Muscle of back (tissue), 13 donors: ENCODE results near the gene GOLGA8R. TPM values are rescaled to one million over a fixed set of nuclear protein-coding genes. Genes with fewer than 3 reads are reported as not detected.
A peak's percentile ranks its signal among the peaks of the same experiment; 100 is the strongest.
"Not testable (repeated sequence)": the region's sequence is repeated elsewhere in the genome, so short reads cannot be mapped to it uniquely, and the experiment has no call there.

Source experiments
- DNase-seq, 3 donors: peaks; one replicate each; pipeline versions ENCODE4 v3.0.0 to v3.0.0-alpha.2; 2013
- long read RNA-seq, 9 donors: transcript quantifications; one replicate each; lab custom pipeline, GENCODE V29; 2026
- polyA plus RNA-seq, 10 donors: library from polyadenylated mRNA; unstranded; fragments of 120-200 nt; gene quantifications; one replicate each; pipeline ENCODE4 v1.2.1, GENCODE V29; 2013; ENCODE audit not compliant: insufficient read length in 10 of 10

The GOLGA8R gene, protein sequence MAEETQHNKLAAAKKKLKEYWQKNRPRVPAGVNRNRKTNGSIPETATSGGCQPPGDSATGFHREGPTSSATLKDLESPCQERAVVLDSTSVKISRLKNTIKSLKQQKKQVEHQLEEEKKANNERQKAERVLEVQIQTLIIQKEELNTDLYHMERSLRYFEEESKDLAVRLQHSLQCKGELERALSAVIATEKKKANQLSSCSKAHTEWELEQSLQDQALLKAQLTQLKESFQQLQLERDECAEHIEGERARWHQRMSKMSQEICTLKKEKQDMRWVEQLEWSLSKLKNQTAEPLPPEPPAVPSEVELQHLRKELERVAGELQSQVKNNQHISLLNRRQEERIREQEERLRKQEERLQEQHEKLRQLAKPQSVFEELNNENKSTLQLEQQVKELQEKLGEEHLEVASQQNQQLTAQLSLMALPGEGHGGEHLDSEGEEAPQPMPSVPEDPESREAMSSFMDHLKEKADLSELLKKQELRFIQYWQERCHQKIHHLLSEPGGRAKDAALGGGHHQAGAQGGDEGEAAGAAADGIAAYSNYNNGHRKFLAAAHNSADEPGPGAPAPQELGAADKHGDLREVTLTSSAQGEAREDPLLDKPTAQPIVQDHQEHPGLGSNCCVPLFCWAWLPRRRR
- 1 to 10 TPM; 1.7 to 9.0 (median 3.8) TPM for polyA plus RNA-seq
- long read RNA-seq, donor 1 = 0 reads
- long read RNA-seq, donor 2 = 0 reads
- long read RNA-seq, donor 3 = 0 reads
- long read RNA-seq, donor 4 = 0 reads
- long read RNA-seq, donor 5 = 0 reads
- long read RNA-seq, donor 6 = 0 reads
- long read RNA-seq, donor 7, partial matches to known transcripts = 0 of 1 reads
- long read RNA-seq, donor 7, other reads (novel, unspliced or antisense) = 0 of 1 reads
- long read RNA-seq, donor 8, partial matches to known transcripts = 0 of 1 reads
- long read RNA-seq, donor 8, other reads (novel, unspliced or antisense) = 0 of 1 reads
- long read RNA-seq, donor 9 = 0 reads

DNA sequence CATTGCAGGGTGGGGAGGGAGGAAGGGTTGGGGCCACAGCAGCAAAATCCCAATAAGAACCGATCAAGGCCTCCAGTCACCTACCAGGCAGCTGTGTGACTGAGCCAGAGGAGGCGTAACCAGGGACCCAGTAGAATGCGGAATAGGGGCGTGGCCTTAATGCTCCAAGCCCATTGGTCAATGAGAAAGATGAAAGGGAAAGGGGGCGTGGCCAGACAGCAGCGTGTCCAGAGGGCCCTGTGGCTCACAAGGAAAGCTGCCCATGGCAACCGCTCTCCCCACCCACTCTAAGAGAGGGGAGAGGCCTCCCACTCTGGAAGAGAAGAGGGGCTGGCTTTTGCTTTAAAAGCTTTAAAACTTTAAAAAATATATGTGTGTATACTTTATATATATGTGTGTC lies at the start of gene GOLGA8R:
TSS of gene GOLGA8R (minus strand) at position 101 of the 400 bp plus-strand sequence. CDS start at position 3, 98 bp downstream.
- DNase-seq = not testable (repeated sequence)

DNA sequence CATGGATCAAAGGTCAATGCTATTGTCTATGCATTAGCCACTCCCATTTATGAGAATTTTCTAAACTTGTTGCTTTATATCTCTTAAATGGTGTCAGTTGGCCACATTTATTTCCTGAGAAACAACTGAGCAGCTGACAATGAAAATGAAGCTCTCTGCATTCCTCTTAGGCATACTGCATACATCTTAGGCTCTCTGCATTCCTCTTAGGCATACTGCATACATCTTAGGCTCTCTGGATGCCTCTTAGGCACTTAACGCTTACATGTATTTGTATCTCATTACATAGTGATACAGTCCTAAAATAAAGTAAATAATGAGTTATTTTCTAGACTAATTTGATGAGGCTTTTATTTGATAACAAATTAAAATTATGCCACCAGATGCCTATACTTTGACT lies 49.8 kb upstream of the GOLGA8R start:
- DNase-seq = not testable (repeated sequence)

DNA sequence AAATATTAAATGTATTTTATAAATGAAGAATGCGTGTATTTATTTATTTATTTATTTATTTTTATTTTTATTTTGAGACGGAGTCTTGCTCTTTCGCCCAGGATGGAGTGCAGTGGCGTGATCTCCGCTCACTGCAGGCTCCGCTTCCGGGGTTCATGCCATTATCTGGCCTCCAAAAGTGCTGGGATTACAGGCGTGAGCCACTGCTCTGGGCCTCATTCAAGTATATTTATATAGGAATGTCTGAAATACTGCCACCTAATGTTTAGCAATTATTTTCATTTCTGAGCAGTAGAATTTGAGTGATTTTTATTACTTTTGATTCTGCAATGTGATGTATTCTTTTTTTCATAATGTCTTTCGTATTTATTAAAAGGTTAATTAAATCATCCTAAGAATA lies 48.1 kb upstream of the GOLGA8R start:
- DNase-seq = not testable (repeated sequence)

DNA sequence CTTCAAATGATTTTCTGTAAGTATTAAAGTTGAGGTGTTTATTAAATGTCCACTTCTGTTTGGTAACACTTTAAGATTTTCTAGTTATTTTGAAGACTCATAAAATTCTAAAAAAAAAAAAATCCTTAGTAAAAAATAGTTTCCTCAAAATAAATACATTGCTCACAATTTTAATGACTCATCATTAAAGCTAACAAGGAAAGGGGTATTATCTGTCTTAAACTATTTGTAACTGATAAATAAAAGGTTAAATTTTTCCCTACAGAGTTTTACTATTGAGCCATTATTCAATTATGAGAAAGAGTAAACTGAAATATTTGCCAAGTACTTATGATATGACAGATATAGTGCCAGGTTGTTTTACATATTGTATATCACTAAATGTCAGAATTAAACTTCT lies 38.6 kb upstream of the GOLGA8R start:
- DNase-seq = not testable (repeated sequence)

DNA sequence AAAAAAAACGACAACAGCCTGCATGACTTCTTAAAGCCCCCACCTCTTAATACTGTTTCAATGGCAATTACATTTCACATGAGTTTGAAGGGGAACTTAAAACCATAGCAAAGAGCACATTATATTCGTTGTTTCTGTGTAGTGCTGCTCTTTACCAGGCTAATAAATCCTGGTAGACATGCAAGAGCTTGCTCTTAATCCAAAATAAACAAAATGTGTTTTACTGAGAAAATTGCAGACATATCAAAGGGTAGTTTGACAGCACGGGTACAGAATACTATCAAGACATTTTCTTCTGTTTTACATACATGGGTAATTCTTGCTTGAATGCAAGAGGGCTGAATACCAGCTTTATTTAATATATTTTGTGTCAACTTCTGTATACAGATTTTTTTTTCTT lies 24.3 kb upstream of the GOLGA8R start:
- DNase-seq = not testable (repeated sequence)

DNA sequence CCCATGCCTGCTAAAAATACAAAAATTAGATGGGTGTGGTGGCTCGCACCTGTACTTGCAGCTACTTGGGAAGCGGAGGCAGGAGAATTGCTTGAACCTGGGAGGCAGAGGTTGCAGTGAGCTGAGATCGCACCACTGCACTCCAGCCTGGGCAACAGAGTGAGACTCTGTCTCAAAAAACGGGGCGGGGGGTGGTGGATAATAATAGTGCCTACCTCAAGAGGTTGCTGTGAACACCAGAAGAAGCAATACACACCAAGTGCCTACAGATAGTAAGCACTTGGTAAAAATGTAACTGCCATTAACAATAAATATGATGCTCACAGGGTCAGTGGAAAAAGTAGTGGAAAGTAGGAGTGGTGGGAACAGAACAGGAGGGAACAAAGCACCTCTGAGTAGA lies 21.8 kb upstream of the GOLGA8R start:
- DNase-seq = not testable (repeated sequence)

DNA sequence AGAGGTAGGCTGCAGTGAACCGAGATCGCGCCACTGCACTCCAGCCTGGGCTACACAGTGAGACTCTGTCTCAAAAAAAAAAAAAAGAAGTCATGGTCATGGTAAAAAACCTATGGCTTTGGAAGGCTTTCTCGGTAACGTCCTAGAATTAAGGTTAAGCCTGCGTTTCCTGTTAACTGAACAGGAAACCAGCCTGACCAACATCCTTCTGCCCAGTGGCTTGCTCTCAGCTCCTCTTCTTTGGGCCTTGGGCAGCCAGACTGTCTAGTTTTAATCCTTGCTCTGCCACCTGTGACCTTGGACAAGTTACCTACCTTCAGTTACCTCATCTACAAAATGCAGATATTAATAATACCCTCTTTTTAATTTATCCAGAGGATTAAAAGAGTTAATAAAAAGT lies 6.7 kb upstream of the GOLGA8R start:
- not testable (repeated sequence) for DNase-seq

DNA sequence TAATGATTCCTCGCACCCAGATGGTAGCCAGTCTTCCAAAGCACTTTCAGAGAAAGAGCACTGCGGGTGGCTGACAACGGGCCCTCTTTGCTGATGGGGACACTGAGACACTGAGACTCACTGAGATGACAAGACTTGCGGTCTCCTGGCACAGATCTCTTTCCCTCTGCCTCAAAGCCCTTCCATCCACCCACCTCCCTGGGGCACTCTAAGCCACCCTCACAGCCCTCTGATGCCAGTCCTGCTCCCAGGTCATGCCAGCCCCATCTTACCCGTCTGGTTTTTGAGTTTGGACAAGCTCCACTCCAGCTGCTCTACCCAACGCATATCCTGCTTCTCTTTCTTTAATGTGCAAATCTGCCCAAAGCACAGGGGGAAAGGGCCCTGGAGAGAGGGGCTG lies 6.4 kb downstream of the GOLGA8R start:
- not testable (repeated sequence) for DNase-seq

DNA sequence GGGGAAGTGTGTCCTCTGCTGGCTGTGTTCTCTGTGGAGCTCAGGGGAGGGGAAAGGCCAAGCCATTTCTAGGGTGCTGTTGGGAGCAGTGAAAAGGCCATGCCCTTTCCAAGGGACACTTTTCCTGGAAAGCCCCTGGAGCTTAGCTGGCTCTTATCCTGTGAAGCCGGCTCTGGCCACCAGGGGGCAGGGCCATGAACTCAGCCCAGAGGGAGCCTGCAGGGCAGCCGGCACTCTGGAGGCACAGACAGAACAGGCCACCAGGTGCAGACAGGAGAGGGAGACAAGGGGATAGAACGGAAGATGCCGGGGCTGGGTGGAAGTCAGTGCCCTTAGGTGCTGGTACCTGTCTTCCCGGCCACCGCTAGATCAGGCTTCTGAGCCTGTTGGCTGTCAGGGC lies 15.1 kb downstream of the GOLGA8R start:
- DNase-seq = not testable (repeated sequence)

DNA sequence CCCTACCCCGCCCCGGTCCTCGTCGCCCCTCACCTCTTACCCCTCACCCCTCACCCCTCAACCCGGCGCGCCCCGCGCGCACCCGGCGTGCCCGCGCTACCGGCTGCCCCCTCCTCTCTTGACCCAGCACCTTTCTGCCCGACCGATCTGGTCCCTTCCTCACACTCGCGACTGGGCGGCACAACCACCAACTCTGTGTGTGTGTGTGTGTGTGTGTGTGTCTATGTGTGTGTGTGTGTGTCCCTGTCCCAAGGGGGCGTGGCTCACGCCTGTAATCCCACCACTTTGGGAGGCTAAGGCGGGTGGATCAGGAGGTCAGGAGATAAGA lies 20.4 kb downstream of the GOLGA8R start:
- DNase-seq = not testable (repeated sequence)

DNA sequence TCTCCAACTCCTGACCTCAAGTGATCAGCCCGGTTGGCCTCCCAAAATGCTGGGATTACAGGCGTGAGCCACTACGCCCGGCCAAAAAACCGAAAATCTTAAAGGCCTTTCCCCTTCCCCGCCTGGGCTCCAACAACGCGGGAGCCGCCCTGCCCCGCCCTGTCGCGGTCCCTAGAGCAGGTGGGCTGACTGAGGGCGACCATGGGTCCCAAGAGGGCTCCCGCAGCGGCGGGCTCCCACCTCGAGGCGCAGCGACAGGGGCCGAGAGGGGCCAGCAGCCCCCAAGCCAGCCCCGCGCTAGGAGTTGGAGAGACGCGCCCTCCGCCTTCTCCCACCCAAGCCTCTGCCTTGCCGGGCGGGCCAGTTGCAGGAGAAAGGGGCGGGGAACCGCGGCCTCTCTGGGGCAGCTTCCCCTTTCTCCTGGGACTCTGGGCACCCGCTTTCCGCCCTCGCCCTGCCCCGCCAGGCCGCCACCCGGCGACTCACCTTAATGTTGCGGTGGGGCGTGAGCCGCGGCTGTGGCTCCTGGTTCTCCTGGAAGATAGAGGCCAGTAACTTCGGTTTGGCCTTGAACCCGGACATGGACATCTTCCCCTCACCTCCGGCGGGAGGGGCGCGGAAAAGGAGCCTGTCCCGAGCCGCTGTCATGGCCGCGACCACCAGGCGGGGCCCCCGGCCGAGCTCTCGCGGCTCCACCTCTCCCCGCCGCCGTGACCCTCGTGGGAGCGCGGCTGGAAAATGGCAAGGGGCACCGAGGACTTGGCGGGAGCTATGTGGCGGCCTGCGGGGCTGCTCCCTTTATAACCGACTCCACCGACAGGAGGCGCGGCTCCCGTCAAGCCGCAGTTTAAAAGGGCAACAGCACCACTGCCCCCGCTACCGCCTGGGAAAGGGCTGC lies 21.0 kb downstream of the GOLGA8R start, which contains the start of gene CHRFAM7A:
TSS of gene CHRFAM7A (minus strand) at position 775 of the 898 bp plus-strand sequence. CDS start 10,189 bp downstream, outside the sequence.
- not testable (repeated sequence) for DNase-seq

DNA sequence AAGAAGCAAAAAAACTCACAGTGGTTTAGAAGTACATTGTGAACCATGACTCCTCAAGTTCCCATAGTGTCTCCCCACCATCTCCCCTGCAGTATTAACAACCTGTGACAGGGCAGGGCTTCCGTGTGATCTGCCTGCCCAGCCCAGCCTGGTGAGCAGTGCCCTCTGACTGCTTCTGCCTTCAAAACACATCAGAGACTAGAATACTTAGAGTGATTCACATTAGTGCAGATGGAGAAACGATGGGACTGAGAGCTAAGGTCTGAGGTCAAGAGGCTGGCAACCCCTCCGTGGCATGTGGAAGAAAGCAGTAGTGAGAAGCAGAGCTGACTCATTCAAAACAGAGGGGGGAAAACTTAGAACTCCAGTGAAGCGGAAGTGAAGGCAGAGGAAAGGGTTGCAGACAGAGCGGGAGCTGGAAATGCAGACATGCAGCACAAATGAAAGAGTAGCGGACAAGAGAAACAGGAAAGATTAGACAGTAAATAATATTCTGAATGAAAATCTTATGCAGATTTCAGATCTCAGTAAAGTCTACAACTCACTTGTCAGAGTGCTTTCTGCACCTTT lies 27.7 kb downstream of the GOLGA8R start:
- not testable (repeated sequence) for DNase-seq

DNA sequence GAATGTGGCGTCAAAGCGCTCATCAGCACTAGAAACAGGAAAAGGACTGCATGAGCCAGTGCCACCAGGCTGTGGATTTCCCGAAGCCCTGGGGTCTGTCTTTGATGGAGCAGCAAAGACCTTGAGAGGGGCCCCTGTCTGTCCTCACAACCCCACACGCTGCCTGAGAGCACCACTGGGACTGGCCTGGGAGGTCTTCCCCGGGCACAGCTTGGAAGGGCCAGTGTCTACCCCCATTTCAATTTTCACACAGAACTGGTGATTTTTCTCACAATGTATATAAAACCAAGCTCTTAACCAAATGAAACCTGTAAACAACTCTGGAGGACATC lies 37.0 kb downstream of the GOLGA8R start:
- DNase-seq = not testable (repeated sequence)

DNA sequence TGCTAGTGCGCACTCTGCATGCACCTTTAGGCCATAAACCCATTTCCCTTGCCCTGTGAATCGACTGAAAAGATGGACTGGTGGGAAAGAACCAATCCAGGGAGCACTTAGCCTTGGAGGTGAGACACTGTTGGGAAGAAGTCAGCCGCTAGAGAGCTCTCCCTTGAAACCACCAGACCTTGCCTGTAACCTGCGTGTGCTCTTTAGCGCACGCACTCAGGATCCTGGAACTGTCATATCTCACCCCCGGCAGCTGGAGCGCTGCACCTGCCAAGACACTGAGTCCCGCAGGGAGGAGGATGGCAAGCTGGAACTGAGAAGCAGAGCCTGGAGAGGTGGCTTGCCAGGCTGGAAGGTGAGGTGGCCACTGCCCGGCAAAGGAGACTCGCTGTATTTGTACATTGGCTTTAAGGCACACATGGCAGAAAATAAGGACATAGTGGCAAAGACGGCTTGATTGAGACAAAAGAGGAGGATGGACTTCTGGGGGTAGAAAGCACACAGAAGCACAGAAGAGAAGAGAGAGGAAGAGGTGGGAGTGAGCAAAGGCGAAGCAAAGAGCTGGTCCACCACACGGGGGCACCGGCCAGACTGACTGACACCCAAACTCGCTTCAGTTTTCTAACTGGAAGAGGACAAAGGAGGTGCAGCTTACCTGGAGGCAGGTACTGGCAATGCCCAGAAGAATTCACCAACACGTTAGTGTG lies 37.5 kb downstream of the GOLGA8R start:
- not testable (repeated sequence) for DNase-seq

DNA sequence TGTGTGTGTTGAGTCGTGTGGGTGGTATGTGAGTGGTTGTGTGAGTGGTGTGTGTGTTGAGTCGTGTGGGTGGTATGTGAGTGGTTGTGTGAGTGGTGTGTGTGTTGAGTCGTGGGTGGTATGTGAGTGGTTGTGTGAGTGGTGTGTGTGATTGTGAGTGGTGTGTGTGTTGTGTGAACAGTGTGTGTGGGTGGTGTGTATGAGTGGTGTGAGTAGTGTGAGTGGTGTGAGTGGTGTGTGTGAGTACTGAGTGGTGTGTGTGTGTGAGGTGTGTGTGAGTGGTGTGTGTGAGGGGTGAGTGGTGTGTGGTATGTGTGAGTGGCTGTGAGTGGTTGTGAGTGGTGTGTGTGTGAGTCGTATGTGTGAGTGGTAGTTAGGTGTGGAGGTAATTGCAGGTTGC lies 38.2 kb downstream of the GOLGA8R start:
- peak in 1 of 3 donors; percentile 0 for DNase-seq

DNA sequence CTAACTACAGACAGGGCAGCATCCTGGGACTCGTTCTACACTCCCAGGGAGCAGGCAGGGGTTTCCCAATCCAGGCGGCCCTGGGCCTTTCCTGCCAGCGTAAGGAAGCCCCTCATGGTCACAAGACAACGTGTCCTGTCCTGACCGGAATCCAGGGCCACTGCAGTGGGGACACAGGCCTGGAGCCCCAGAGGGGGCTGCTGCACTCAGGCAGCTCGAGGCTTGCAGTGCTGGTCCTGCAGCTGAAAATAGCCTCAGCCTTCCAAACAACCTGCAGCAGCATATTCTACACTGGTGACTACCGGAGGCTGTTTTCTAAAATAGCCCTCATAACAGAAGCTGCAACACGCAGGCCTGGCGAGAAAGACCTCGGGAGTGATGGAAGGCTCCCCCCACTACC lies 39.2 kb downstream of the GOLGA8R start:
- not testable (repeated sequence) for DNase-seq

DNA sequence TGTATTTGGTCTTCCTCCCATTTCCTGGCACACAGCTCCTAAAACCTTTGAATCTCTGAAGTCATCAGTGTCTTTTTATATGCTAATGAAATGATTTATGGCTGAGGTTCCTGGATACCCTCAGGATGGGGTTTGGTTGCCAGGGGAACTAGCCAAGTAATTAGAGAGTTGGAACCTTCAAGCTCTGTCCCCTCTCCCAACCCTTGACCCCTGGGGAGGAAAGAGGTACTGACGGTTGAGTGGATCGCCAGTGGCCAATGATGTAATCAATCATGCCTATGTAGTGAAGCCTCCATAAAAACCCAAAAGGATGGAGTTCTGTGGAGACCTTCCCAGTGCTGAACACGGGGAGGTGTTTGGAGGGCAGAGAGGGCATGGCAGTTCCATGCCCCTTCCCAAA lies 45.8 kb downstream of the GOLGA8R start:
- not testable (repeated sequence) for DNase-seq

DNA sequence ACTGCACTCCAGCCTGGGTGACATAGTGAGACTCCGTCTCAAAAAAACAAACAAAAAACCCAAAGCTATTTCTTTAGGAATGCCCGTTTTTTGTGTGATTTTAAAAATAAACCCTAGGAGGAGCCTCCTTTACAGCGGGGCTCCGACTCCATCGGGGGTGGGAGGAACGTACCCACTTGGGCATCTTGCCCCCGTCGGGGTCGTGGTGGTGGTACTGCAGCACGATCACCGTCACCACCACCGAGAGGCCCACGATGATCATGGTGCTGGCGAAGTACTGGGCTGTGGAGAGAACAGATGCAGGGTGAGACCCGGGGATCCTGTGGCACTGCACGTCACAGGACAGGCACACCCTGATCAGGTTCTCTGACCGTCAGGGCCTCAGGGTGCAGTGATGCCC lies 46.8 kb downstream of the GOLGA8R start:
- not testable (repeated sequence) for DNase-seq

DNA sequence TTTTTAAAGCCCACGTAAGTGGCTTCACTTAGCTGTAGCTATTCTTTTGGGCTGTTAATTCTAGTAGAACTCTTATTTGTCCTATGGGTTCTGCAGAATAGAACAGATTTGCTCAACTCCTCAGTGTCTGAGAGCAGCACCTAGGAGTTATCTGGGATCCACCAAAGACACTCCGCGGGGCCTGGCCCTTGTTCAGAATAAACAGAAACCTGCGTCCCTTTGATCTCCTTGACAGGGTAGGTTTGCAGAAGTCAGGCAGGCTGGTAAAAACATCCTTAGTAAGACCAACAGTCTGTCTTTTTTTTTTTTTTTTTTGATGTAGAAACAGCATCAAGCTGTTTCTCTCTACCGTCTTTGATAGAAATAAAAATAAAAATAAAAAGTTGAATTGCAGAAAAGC lies 52.7 kb downstream of the GOLGA8R start:
- DNase-seq = not testable (repeated sequence)

DNA sequence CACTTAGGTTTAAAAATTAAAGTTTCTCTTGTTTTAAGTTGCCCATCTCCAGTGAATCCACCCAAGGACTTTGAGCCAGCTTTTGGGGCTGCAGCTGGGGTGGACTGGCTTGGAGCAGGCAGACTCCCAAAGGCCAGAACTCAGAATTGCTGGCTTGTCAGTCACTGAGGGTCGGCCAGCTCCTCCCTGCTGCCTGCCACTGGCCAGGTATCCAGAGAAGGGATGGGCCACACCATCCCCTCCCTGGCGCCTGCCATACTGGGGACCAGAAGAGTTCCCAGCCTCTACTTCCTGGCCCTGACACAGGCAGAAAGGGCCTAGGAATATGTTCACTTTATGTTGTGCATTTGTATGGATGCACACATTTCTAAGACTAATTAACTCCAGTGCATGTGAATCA lies 53.1 kb downstream of the GOLGA8R start:
- not testable (repeated sequence) for DNase-seq
